Neutrophil (primary cell): ENCODE measurements around the gene LRMDA.

Source experiments
- H3K27ac ChIP-seq: fragments of 200-600 bp; sonication (generic); 2 replicates; pipeline ENCODE4 v1.5.1; 2016; ENCODE audit warnings: mild to moderate bottlenecking, moderate library complexity
- H3K27me3 ChIP-seq: fragments of 200-600 bp; sonication (generic); 2 replicates; pipeline ENCODE4 v1.6.0; 2016; ENCODE audit warnings: mild to moderate bottlenecking
- H3K36me3 ChIP-seq: fragments of 200-600 bp; sonication (generic); 2 replicates; pipeline ENCODE4 v1.5.1; 2017
- H3K4me1 ChIP-seq, 2 experiments: fragments of 200-600 bp in 1 of 2; sonication (generic) in 1 of 2; 1 replicate in 1 of 2; 2 replicates in 1 of 2; pipeline versions ENCODE4 v1.5.1 to v1.6.1; 2013 to 2016; ENCODE audit warnings: low read depth in 1 of 2, low read length in 1 of 2, mild to moderate bottlenecking in 1 of 2, moderate library complexity in 1 of 2; ENCODE audit not compliant: control insufficient read depth in 1 of 2, insufficient read depth in 1 of 2
- H3K4me3 ChIP-seq, 2 experiments: fragments of 200-600 bp in 1 of 2; sonication (generic) in 1 of 2; 1 replicate in 1 of 2; 2 replicates in 1 of 2; pipeline ENCODE4 v1.5.1; 2013 to 2016; ENCODE audit warnings: low read depth in 1 of 2, low read length in 1 of 2, mild to moderate bottlenecking in 1 of 2, moderate library complexity in 1 of 2
- H3K9me3 ChIP-seq: fragments of 200-600 bp; sonication (generic); 2 replicates; pipeline ENCODE4 v1.5.1; 2016
- TF ChIP-seq, protein P1 (sequence below): fragments of 200-600 bp; sonication (generic); IDR thresholded peaks from 2 replicates; pipeline ENCODE4 v1.5.1; 2016; ENCODE audit warnings: antibody characterized with exemption

Gene LRMDA

GRCh38 chr10:75977139-75977538 is 545.7 kb downstream of the LRMDA start:
- H3K36me3 ChIP-seq, result no peaks in the 10 kb centered on the region
- H3K9me3 ChIP-seq, result no peaks in the 10 kb centered on the region
- no peaks in the 10 kb centered on the region for H3K4me1 ChIP-seq
- H3K27me3 ChIP-seq, result no peaks in the 10 kb centered on the region
- no peak overlapping the region for H3K27ac ChIP-seq
- TF ChIP-seq, protein P1, sequence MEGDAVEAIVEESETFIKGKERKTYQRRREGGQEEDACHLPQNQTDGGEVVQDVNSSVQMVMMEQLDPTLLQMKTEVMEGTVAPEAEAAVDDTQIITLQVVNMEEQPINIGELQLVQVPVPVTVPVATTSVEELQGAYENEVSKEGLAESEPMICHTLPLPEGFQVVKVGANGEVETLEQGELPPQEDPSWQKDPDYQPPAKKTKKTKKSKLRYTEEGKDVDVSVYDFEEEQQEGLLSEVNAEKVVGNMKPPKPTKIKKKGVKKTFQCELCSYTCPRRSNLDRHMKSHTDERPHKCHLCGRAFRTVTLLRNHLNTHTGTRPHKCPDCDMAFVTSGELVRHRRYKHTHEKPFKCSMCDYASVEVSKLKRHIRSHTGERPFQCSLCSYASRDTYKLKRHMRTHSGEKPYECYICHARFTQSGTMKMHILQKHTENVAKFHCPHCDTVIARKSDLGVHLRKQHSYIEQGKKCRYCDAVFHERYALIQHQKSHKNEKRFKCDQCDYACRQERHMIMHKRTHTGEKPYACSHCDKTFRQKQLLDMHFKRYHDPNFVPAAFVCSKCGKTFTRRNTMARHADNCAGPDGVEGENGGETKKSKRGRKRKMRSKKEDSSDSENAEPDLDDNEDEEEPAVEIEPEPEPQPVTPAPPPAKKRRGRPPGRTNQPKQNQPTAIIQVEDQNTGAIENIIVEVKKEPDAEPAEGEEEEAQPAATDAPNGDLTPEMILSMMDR, result no peak
- no peak overlapping the region for H3K4me3 ChIP-seq

- H3K36me3 ChIP-seq, result no peaks in the 10 kb centered on the region
- H3K27ac ChIP-seq, result no peak overlapping the region
- no peak overlapping the region for H3K4me3 ChIP-seq
- TF ChIP-seq, protein P1, result no peak
- no peaks in the 10 kb centered on the region for H3K4me1 ChIP-seq
- no peaks in the 10 kb centered on the region for H3K27me3 ChIP-seq
- H3K9me3 ChIP-seq, result no peaks in the 10 kb centered on the region
Measured at GRCh38 chr10:75978213-75978612, 546.8 kb downstream of the LRMDA start.

GRCh38 chr10:75980419-75981002 is 549.1 kb downstream of the LRMDA start:
- TF ChIP-seq, protein P1, result no peak
- Histone ChIP-seq H3K27ac (no peak overlapping the region), H3K4me3 (no peak overlapping the region), H3K36me3 (no peaks in the 10 kb centered on the region), H3K4me1 (no peaks in the 10 kb centered on the region), H3K27me3 (no peaks in the 10 kb centered on the region), H3K9me3 (no peaks in the 10 kb centered on the region)

- H3K36me3 ChIP-seq, result no peaks in the 10 kb centered on the region
- no peak overlapping the region for H3K27ac ChIP-seq
- no peaks in the 10 kb centered on the region for H3K4me1 ChIP-seq
- TF ChIP-seq, protein P1, result no peak
- no peak overlapping the region for H3K4me3 ChIP-seq
- no peaks in the 10 kb centered on the region for H3K27me3 ChIP-seq
- H3K9me3 ChIP-seq, result no peaks in the 10 kb centered on the region
Measured at GRCh38 chr10:75982611-75983369, 551.4 kb downstream of the LRMDA start.

DNA sequence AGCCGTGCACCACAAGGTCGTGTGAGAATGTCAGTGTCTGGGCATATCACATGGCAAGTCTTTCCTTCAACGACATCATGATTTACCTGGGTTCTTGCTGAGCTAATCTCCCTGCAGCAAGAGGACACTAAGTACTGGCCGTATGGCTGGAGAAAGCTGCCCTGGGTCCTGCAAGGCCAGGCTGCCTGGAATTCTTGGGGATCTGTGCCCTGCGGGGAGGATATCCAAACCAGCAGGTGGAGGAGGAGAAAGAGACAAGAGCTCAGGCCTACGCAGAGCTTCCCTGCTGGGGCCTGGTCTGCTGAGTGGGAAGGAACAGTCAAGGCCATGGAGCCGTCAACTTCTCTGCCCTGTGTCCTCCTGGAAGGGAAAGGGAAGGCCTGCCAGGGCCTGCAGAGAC is 552.6 kb downstream of the LRMDA start:
- no peaks in the 10 kb centered on the region for H3K4me1 ChIP-seq
- H3K9me3 ChIP-seq, result no peaks in the 10 kb centered on the region
- no peak overlapping the region for H3K4me3 ChIP-seq
- TF ChIP-seq, protein P1, result no peak
- no peak overlapping the region for H3K27ac ChIP-seq
- H3K36me3 ChIP-seq, result no peaks in the 10 kb centered on the region
- no peaks in the 10 kb centered on the region for H3K27me3 ChIP-seq
